Ramos (cell line): ENCODE data around the gene CORO1C.
"Not testable (repeated sequence)": the region's sequence is repeated elsewhere in the genome, so short reads cannot be mapped to it uniquely, and the experiment has no call there.

Experiments used
- in situ Hi-C: fragments of 300-500 bp; cut with MboI; formaldehyde crosslinking; loops from one replicate; pipeline ENCODE4 v1.14.3; 2022; ENCODE audit warnings: low sequenced_read_pairs; ENCODE audit not compliant: unreplicated experiment

Gene CORO1C

DNA sequence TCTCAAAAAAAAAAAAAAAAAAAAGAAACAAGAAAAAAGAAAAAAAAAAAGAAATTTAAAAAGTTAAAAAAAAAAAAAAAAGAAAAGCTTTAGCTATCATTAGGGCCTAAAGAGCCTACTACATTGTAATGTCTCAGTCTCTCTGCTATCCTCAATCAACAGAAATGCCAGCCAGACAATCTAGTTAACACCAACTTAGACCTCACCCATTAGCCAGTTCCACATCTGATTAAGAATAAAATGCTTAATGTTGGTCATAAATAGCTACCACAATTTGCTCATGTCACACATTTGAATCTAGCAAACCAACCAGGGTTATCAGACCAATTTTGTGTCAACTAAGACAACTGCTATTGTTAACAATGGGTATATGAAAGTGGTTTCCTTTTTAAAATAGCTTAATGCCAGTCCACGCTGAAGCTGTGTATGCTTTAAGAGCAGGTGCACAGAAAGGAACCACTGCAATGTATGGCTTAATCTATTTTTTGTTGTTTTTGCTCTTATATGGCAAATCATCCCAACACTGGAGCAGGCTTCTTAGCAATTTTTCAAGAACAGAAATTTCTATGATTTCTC, 52.1 kb downstream of the CORO1C start:
- in situ Hi-C loops: no loop called here

DNA sequence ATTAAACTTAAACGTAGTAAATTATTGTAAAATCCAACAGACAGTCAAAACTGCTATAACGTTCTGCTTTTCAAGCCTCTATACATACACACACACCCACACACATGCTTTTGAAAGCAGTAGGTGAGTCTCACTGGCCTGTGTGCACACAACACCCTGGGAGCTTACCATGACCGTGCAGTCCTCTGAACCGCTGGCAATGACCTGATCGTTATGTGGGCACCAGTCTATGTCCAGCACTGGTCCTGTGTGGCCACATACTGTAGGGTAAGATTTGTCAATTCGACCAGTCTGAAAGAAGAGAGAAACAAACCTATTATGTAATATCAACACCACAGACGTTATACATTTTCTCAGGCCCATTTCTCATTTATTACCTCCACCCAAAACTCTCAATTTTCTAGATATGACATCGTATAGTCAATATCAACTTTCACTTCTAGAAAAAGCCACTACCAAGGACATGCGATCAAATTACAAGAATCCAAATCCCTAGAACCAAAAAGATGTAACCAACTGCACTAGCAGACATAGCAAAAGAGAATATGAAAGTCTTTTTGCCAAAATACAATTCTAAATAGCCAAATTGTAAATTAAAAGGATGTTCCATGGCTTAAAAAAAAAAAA, 53.1 kb downstream of the CORO1C start:
- in situ Hi-C loops: no loop called here

GRCh38 chr12:108677381-108677780, 53.9 kb downstream of the CORO1C start:
- in situ Hi-C loops: no loop called here

DNA sequence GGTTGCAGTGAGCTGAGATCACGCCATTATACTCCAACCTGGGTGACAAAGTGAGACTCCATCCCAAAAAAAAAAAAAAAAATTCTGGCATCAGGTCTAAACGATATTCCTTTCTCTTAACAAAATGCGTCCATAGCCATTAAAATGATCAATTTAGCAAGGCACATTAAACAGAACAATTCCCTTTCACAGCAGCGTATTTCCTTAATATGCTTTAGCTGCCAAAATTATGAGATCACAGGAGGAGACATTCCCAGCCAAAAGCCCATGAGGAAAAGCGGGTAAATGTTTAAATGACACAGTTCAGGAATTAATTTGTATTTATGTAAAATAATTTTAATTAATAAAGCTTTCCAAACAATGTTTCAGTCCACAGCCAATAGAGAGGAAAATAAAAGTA, 54.6 kb downstream of the CORO1C start:
- in situ Hi-C loops: no loop called here

GRCh38 chr12:108675792-108676191, 55.5 kb downstream of the CORO1C start:
- in situ Hi-C loops: no loop called here

GRCh38 chr12:108672054-108672453, 59.3 kb downstream of the CORO1C start:
- in situ Hi-C loops: no loop called here

GRCh38 chr12:108671110-108671509, 60.2 kb downstream of the CORO1C start:
- in situ Hi-C loops: no loop called here

GRCh38 chr12:108670066-108670631, 61.2 kb downstream of the CORO1C start:
- in situ Hi-C loops: no loop called here

- in situ Hi-C loops: no loop called here
These were observed 62.8 kb downstream of the CORO1C start for GRCh38 chr12:108668542-108668941.

DNA sequence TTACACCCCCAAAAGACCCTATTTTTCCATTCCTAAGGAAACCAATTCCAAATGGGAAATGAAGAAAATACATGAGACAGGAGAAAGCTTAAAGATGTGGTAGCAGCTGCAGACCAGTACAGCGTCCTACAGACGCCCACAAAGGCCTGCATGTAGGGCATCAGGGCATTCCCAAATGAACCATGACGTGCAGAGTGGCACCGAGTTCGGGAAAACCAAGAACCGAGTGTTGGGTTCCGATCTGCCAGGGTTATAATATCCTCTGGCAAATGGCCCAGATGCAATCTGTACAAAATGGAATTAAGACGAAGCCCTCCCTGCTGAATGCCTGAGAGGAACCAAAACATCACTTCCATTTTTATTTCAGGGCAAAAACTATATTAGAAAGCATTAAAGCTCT, 63.3 kb downstream of the CORO1C start:
- in situ Hi-C loops: no loop called here

DNA sequence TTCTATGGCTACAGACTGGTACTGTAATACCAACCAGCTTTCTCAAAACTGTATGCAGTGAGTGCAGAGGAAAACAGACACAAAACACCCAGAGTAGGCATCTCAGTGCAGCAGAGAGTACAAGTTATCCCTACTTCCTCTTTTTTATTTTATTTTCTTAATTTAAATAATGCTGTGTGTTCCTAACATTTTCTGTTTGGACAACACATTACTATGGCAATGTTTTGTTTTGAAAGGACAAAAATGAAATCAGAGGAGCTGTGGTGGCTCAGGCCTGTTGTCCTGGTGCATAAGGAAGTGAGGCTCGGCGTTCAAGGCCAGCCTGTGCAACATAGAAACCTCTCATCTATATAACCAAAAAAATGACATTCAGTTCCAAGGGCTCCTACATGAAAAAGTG, 64.0 kb downstream of the CORO1C start:
- in situ Hi-C loops: no loop called here

- in situ Hi-C loops: no loop called here
These were observed 64.9 kb downstream of the CORO1C start for GRCh38 chr12:108666401-108666881.

DNA sequence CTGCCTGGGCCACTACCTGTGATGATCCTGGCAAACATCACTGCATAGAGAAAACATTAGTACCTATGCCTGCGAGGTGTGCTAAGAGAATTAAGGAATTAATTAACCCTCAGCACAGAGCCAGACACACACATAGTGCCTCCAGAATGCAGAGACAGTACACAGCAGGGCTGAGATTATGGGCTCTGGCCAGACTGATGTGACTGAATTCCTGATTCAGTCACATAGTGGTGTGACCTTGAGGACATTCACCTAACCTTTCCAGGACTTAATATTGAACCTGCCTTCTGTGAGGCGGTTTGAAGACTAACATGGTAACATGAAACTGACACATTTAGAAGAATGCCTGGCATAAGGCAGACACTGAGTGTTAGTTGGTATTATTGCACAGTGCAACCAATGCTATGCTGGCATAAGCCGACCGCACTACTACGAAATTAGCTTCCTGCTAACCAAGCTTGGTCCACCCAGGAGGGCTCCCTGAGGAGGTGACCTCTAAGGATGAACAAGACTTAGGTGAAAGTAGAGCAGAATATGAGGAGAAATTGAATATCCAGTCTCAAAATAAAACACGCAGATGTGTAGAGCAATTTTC, 65.6 kb downstream of the CORO1C start:
- in situ Hi-C loops: no loop called here

GRCh38 chr12:108664338-108665258, 66.7 kb downstream of the CORO1C start:
- in situ Hi-C loops: loop anchor here (5.0 kb wide), 1 partner anchor 128 kb away; no protein-coding TSS in a partner anchor

DNA sequence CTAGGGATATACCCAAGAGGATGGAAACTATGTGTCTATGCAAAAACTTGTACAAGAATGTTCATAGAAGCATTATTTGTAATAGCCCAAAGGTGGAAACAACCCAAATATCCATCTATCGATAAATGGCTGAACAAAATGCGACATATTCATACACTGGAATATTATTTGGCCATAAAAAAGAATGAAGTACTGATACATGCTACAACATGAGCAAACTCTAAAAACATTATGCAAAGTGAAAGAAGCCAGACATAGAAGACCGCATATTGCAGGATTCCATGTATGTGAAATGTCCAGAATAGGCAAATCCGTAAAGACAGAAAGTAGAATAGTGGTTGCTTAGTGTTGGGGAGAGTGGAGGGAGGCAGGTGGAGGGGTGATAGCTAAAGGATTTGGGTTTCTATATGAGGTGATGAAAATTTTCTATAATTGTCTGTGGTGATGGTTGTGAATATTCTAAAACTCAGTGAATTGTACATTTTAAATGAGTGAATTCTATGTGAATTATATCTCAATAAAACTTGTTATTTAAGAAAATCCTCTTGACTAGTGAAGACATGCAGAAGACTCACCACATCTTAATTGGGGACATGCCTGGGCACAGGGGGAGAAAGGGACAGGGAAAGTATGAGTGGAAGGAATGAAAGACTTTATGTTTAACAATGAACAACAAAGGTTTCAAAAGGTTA, 67.8 kb downstream of the CORO1C start:
- in situ Hi-C loops: loop anchor here (5.0 kb wide), 1 partner anchor 129 kb away; no protein-coding TSS in a partner anchor

- in situ Hi-C loops: not testable (repeated sequence)
These were observed 73.2 kb downstream of the CORO1C start for GRCh38 chr12:108658115-108658514.

DNA sequence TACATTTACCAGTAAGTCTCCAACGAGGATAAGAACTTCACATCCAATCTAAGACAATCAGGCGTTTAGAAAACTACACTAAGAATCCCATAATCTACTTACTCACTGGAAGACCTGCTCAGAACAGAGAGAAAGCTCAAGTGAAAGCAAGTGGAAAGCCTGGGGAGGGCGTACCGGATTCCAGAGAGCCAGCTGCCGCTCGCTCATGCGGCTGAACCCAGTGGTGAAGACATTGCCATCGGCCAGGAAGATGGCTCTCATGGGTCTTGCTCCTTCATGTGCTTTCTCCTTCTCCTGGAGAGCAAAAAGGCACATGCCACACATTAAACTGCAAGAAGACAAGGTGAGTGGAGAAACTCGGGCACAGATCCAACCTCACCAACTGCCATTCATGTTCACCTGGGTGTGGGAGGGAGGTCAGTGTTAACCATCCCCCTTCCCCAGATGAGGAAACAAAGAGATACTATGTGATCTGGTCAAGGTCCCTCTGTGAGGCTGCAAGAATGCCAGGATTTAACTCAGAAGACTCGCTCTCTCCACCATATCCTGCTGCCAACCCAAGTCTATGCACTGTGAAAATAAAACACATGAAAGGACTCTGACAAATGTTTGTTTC, 74.1 kb downstream of the CORO1C start:
- in situ Hi-C loops: no loop called here

DNA sequence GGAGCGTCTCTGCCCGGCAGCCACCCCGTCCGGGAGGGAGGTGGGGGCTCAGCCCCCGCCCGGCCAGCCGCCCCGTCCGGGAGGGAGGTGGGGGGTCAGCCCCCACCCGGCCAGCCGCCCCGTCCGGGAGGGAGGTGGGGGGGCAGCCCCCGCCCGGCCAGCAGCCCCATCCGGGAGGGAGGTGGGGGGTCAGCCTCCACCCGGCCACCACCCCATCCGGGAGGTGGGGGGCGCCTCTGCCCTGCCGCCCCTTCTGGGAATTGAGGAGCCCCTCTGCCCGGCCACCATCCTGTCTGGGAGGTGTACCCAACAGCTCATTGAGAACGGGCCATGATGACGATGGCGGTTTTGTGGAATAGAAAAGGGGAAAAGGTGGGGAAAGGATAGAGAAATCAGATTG, 75.1 kb downstream of the CORO1C start:
- in situ Hi-C loops: not testable (repeated sequence)

DNA sequence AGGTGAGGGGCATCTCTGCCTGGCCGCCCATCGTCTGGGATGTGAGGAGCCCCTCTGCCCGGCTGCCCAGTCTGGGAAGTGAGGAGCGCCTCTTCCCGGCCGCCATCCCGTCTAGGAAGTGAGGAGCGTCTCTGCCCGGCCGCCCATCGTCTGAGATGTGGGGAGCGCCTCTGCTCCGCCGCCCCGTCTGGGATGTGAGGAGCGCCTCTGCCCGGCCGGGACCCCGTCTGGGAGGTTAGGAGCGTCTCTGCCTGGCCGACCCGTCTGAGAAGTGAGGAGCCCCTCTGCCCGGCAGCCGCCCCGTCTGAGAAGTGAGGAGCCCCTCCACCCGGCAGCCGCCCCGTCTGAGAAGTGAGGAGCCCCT, 75.5 kb downstream of the CORO1C start:
- in situ Hi-C loops: not testable (repeated sequence)
